ENCODE measurements around the gene FCAMR.

FCAMR gene

GRCh38 chr1:206970446-206970845 lies at the start of gene FCAMR:
FCAMR (minus strand) TSS chr1:206970460; CDS start chr1:206970125, 335 bp downstream.
- DNase-seq = peak; percentile 89

- DNase-seq = no peak
These were observed 49.4 kb upstream of the FCAMR start for GRCh38 chr1:207019661-207020060.

- no peak for DNase-seq
These were observed 48.9 kb upstream of the FCAMR start for GRCh38 chr1:207019161-207019560.

- DNase-seq = no peak
These were observed 48.4 kb upstream of the FCAMR start for GRCh38 chr1:207018707-207019106.

- peak; percentile 83 for DNase-seq
These were observed 47.6 kb upstream of the FCAMR start for GRCh38 chr1:207017615-207018559.

- no peak for DNase-seq
These were observed 45.5 kb upstream of the FCAMR start for GRCh38 chr1:207015791-207016190.

- no peak for DNase-seq
These were observed 44.5 kb upstream of the FCAMR start for GRCh38 chr1:207014728-207015127.

- DNase-seq = no peak
These were observed 43.2 kb upstream of the FCAMR start for GRCh38 chr1:207013321-207014085.

- no peak for DNase-seq
These were observed 40.5 kb upstream of the FCAMR start for GRCh38 chr1:207010726-207011125.

- DNase-seq = no peak
These were observed 39.7 kb upstream of the FCAMR start for GRCh38 chr1:207009945-207010344.

GRCh38 chr1:207009182-207009850 lies 39.1 kb upstream of the FCAMR start:
- no peak for DNase-seq

- DNase-seq = no peak
These were observed 37.2 kb upstream of the FCAMR start for GRCh38 chr1:207007352-207008033.

- DNase-seq = no peak
These were observed 36.7 kb upstream of the FCAMR start for GRCh38 chr1:207006914-207007313.

GRCh38 chr1:207006083-207006482 lies 35.8 kb upstream of the FCAMR start:
- DNase-seq = no peak

GRCh38 chr1:207004931-207005830 lies 34.9 kb upstream of the FCAMR start:
- DNase-seq = peak; percentile 58

- no peak for DNase-seq
These were observed 33.0 kb upstream of the FCAMR start for GRCh38 chr1:207003210-207003609.

GRCh38 chr1:207002724-207003146 lies 32.5 kb upstream of the FCAMR start:
- DNase-seq = no peak

GRCh38 chr1:207001492-207002245 lies 31.4 kb upstream of the FCAMR start:
- no peak for DNase-seq

- no peak for DNase-seq
These were observed 30.5 kb upstream of the FCAMR start for GRCh38 chr1:207000651-207001291.

GRCh38 chr1:206998816-206999215 lies 28.6 kb upstream of the FCAMR start:
- DNase-seq = peak; percentile 19

All from suppressor macrophage treated with lipopolysaccharide for 4 hours (primary cell).